HepG2 (cell line): ENCODE results near the gene TEDC2. TPM values are rescaled to one million over a fixed set of nuclear protein-coding genes. Genes with fewer than 3 reads are reported as not detected.

Experiments used
- SNAPC4 ChIP-seq: sonication (generic); formaldehyde crosslinking; IDR thresholded peaks from 2 replicates; pipeline ENCODE4 v1.4.0; 2020; ENCODE audit warnings: mild to moderate bottlenecking, missing genetic modification reagents
- TFE3 ChIP-seq: IDR thresholded peaks from 2 replicates; pipeline ENCODE4 v1.6.1; 2016
- YEATS4 ChIP-seq: sonication (generic); formaldehyde crosslinking; IDR thresholded peaks from 2 replicates; pipeline ENCODE4 v1.4.0; 2020; ENCODE audit warnings: missing genetic modification reagents, borderline replicate concordance
- ZNF260 ChIP-seq: sonication (generic); formaldehyde crosslinking; IDR thresholded peaks from 2 replicates; pipeline ENCODE4 v1.4.0; 2020; ENCODE audit warnings: missing genetic modification reagents, low read depth, mild to moderate bottlenecking, borderline replicate concordance
- ZNF766 ChIP-seq: sonication (generic); formaldehyde crosslinking; IDR thresholded peaks from 2 replicates; pipeline ENCODE4 v1.5.0; 2020; ENCODE audit warnings: missing genetic modification reagents, borderline replicate concordance
- polyA plus RNA-seq, 8 experiments: library from polyadenylated mRNA; depleted of rRNA in 3 of 8; stranded (reverse) in 7 of 8; unstranded in 1 of 8; fragments of >200 nt; fragmentation: Illumina TruSeq in 4 of 8; extraction: Trizol in 4 of 8; gene quantifications; 2 replicates each; pipeline versions ENCODE4 v1.2.1 to v1.2.3, GENCODE V29; 2011 to 2016; ENCODE audit warnings: low read depth in 4 of 8, missing spikeins in 1 of 8, mixed read lengths in 1 of 8; ENCODE audit not compliant: insufficient read depth in 1 of 8
- total RNA-seq, 5 experiments: library from RNA; depleted of rRNA; stranded (reverse); fragments of >200 nt; fragmentation: Illumina TruSeq; extraction: Trizol; gene quantifications; 2 replicates each; pipeline ENCODE4 v1.2.3, GENCODE V29; 2016; ENCODE audit warnings: low read depth in 1 of 5
- TF ChIP-seq, protein P1 (sequence below): sonication (generic); formaldehyde crosslinking; IDR thresholded peaks from 2 replicates; pipeline ENCODE4 v1.4.0; 2020; ENCODE audit warnings: missing genetic modification reagents
- TF ChIP-seq, protein P2 (sequence below): sonication (generic); formaldehyde crosslinking; IDR thresholded peaks from 2 replicates; pipeline ENCODE4 v1.5.0; 2020; ENCODE audit warnings: mild to moderate bottlenecking, missing genetic modification reagents, borderline replicate concordance
- TF ChIP-seq, protein P3 (sequence below): sonication (generic); formaldehyde crosslinking; IDR thresholded peaks from 2 replicates; pipeline ENCODE4 v1.4.0; 2020; ENCODE audit warnings: mild to moderate bottlenecking, missing genetic modification reagents

TEDC2 gene
- total and polyA plus RNA-seq, 2 of the 13 experiments (the other 11 are each of a cell fraction or from before 2014, with no cell fraction given), result 6.2 to 24.4 TPM

GRCh38 chr16:2470603-2471015 is 10.7 kb downstream of the TEDC2 start (continued):
- TF ChIP-seq, protein P1, sequence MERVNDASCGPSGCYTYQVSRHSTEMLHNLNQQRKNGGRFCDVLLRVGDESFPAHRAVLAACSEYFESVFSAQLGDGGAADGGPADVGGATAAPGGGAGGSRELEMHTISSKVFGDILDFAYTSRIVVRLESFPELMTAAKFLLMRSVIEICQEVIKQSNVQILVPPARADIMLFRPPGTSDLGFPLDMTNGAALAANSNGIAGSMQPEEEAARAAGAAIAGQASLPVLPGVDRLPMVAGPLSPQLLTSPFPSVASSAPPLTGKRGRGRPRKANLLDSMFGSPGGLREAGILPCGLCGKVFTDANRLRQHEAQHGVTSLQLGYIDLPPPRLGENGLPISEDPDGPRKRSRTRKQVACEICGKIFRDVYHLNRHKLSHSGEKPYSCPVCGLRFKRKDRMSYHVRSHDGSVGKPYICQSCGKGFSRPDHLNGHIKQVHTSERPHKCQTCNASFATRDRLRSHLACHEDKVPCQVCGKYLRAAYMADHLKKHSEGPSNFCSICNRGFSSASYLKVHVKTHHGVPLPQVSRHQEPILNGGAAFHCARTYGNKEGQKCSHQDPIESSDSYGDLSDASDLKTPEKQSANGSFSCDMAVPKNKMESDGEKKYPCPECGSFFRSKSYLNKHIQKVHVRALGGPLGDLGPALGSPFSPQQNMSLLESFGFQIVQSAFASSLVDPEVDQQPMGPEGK (CRISPR knock-in tag), result 0 out of 2 replicates have a peak, but pooled peaks have one; percentile 25
- TF ChIP-seq, protein P2, sequence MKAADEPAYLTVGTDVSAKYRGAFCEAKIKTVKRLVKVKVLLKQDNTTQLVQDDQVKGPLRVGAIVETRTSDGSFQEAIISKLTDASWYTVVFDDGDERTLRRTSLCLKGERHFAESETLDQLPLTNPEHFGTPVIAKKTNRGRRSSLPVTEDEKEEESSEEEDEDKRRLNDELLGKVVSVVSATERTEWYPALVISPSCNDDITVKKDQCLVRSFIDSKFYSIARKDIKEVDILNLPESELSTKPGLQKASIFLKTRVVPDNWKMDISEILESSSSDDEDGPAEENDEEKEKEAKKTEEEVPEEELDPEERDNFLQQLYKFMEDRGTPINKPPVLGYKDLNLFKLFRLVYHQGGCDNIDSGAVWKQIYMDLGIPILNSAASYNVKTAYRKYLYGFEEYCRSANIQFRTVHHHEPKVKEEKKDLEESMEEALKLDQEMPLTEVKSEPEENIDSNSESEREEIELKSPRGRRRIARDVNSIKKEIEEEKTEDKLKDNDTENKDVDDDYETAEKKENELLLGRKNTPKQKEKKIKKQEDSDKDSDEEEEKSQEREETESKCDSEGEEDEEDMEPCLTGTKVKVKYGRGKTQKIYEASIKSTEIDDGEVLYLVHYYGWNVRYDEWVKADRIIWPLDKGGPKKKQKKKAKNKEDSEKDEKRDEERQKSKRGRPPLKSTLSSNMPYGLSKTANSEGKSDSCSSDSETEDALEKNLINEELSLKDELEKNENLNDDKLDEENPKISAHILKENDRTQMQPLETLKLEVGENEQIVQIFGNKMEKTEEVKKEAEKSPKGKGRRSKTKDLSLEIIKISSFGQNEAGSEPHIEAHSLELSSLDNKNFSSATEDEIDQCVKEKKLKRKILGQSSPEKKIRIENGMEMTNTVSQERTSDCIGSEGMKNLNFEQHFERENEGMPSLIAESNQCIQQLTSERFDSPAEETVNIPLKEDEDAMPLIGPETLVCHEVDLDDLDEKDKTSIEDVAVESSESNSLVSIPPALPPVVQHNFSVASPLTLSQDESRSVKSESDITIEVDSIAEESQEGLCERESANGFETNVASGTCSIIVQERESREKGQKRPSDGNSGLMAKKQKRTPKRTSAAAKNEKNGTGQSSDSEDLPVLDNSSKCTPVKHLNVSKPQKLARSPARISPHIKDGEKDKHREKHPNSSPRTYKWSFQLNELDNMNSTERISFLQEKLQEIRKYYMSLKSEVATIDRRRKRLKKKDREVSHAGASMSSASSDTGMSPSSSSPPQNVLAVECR (CRISPR knock-in tag), result no peak
- no peak for TF ChIP-seq TFE3 (CRISPR knock-in tag)
- TF ChIP-seq, protein P3, sequence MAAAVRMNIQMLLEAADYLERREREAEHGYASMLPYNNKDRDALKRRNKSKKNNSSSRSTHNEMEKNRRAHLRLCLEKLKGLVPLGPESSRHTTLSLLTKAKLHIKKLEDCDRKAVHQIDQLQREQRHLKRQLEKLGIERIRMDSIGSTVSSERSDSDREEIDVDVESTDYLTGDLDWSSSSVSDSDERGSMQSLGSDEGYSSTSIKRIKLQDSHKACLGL (CRISPR knock-in tag), result no peak
- no peak for TF ChIP-seq ZNF766
- no peak for TF ChIP-seq ZNF260 (CRISPR knock-in tag)
- no peak for TF ChIP-seq SNAPC4 (CRISPR knock-in tag)
- no peak for TF ChIP-seq YEATS4
